GM18499 (cell line): ENCODE data around the gene FZD7.

Experiments used
- ATAC-seq: cut with Tn5 transposase; IDR thresholded peaks from one replicate; pipeline ENCODE4 v1.9.1; 2021; ENCODE audit warnings: moderate number of reproducible peaks; ENCODE audit not compliant: insufficient read depth, unreplicated experiment

FZD7 gene

DNA sequence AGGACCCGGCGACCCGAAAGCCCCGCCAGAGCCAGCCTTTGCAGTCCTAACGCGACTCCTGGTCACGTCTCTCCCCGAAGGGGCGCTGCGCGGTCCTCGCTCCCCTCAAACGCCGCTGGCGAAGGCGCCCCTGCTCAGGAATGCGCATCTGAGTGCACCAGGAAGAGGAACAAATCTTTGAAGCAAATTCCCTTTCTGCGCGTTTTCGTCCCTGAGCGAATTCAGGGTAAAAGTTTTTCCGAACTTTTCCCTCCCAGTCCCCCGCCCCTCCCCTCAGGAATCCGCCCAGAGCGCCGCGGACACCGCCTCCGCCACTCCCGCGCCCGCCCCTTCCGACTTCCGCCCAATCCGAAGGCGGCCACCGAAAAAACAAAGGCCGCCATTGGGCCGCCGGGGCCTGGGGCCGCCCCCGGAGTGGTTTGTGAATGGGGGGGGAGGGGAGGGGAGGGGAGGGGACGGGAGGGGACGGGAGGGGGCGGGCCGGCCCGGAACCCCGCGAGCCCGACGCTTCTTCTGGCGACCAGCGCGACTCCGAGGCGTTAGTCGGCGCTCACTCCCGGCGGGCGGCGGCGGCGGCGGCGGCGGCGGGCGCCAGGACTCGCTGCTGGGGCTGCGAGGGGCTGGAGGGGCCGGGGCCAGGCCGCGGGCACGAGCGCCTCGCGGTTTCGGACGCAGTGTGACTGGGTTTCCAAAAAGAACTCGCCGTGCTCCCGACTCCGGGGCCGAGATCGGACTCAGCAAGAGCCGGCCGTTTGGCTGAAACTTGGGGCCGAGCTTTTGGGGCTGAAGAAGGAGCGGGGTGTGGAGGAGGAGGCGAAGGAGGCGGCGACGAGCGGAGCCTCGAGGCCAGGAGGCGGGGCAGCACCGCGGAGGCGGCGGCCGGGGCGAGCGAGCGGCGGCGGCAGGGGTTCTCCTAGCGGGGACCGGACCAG is at the start of gene FZD7:
Gene FZD7 (plus strand): TSS at position 539 of the 932 bp plus-strand sequence. CDS start 793 bp downstream, outside the sequence.
- ATAC-seq: peak; percentile 47

DNA sequence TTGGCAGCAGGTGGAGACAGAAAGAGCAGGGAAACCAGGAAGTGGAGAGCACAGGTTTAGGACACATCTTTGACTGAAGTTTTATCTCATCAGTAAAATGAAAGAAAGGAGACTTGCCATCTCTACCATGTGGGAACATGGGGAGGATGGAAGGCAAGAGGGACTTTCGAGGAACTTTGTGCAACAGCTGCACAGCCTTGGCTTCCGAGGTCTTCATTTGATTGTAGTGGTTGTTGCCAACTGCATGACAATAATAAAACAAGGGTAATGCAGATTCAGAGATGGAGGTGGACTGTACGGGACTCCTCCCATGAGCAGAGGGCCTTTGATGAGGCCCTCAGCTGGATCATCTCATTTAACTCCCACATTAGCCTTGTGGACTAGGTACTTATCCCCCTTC is 49.3 kb upstream of the FZD7 start:
- no peak for ATAC-seq

- no peak for ATAC-seq
Measured at GRCh38 chr2:201984800-201985525, 48.7 kb upstream of the FZD7 start.

- no peak for ATAC-seq
Measured at GRCh38 chr2:201985728-201986462, 47.8 kb upstream of the FZD7 start.

DNA sequence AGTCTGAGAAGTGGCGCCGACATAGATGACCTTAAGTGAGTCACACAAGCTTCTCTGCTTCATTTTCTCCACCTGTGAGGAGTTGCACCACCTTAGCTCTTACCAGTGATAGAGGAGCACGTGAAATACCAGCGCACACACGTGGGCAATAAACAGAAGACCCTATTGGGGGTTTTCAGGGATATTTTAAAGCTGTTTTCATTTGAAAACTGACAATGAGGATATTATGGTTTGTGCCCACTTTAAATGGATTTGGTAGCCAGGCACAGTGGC is 47.3 kb upstream of the FZD7 start:
- no peak for ATAC-seq

DNA sequence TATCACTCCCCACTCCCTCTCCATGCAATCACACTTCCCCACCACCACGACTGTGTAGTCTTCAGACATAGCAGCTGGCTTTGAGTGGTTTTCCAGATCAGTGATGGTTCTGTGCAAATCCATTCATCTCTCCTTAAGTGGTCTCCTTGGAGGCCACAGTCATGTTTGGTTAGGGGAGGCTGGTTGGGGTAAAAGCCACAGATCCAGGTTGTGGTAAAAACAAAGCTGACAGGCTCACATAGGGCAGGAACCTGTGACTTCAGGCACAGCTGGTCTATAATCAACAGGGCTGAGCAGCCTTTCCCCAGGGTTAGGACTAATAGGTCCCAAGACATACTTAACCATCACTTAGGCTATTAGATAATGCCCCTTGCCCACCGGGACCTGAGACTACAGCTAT is 46.2 kb upstream of the FZD7 start:
- no peak for ATAC-seq

- ATAC-seq: no peak
Measured at GRCh38 chr2:201990069-201990468, 43.6 kb upstream of the FZD7 start.

- no peak for ATAC-seq
Measured at GRCh38 chr2:201992960-201993359, 40.7 kb upstream of the FZD7 start.

DNA sequence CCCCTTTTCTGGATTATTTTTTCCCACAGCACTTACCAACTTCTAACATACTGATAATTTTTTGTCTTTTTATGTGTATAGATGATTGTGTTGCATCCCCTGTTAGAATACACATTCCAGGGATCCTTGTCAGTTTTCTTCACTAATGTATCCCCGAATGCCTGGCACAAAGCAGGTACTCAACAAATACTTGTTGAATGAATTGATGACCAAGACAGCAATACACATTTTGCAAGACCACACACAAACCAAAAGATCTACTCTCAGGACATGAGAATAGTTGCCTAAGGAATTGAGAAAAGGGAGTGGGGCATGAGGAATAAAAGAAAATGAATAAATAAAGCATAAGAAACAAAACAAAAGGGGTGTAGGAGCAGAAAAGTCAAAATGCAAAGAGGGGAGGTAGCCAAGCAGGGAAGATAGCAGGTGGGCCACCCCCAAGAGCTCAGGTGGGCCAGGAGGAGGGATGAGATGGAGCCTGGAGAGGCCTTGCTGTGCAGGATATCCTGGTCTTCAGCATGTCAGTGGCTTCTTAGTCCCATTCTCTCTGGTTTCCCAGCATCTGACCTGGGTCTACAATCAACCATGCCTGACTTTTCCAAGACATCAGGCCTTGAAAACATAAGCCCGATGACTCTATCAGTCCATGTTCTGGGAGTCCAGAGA is 38.5 kb upstream of the FZD7 start:
- no peak for ATAC-seq

- no peak for ATAC-seq
Measured at GRCh38 chr2:201996006-201996405, 37.6 kb upstream of the FZD7 start.

- no peak for ATAC-seq
Measured at GRCh38 chr2:201996679-201997314, 36.9 kb upstream of the FZD7 start.

DNA sequence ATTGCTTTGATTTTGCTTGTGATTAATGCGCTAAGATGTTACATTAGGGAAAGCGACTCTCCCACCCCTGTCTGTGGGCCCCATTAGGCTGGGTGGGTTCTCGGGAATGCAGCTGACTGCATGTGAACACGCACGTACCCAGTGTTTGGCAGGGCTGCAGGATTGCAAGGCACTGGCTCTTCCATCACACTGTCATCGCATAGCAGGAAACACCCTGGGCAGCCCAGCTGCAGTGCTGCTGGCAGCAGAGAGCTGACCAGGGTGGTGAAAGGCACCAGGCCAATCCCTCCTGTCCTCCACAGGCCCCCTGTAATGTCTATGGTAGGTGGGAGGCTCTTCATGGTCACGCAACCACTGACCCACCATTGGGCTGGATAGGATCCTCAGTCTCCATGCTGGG is 34.4 kb upstream of the FZD7 start:
- ATAC-seq: no peak

DNA sequence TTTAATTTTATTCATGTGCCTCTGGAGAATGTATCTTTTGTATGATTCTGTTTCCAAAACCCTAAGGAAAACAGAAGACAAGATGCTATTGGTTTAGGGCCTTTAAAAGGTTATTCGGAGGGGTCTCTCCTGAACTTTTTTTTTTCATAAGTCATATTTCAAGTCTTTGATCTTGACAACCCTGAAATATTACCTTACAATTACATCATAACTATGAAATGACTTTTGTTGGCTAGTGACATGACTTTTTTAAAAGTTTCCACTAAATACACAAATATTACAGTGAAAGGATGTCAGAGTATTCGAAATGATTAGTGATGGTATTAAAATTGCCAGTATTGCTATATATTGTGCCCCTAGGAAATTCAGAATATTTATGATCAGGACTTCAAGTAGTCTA is 31.8 kb upstream of the FZD7 start:
- ATAC-seq: no peak

- no peak for ATAC-seq
Measured at GRCh38 chr2:202002381-202002780, 31.3 kb upstream of the FZD7 start.

DNA sequence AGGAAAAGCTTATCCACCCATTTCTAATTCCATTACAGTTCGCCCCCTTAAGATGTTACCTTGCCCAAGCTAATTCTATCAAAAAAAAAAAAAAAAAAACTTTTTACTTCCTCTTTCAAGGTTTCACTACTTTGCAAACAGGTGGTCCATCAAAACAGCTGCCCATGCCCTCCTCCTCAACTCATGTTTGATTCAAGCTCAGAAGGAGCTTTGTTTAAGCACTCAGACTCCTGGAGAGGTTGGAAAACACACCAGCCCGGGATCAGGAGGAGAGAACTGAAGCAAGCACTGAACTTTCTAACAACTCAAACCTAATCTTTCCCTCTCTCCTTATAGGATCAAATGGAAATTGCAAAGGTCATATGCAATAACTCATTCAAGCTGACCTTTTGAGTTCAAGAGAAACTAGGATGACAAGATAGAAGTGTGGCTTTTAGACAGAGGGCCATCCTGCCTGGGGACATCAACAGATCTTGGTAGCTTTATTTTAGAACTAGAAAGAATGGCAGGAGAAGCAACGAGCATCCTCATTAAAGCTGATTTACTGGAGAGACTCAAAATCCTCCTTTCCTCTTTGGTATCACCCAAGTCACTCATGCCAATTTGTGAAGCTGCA is 28.3 kb upstream of the FZD7 start:
- peak; percentile 57 for ATAC-seq

GRCh38 chr2:202006301-202006700 is 27.4 kb upstream of the FZD7 start:
- no peak for ATAC-seq

- no peak for ATAC-seq
Measured at GRCh38 chr2:202007015-202007982, 26.4 kb upstream of the FZD7 start.

GRCh38 chr2:202007983-202008354 is 25.7 kb upstream of the FZD7 start:
- no peak for ATAC-seq
